Neural progenitor cell (in vitro differentiated cells): ENCODE measurements around the gene PLEKHG4. TPM values are rescaled to one million over a fixed set of nuclear protein-coding genes. Genes with fewer than 3 reads are reported as not detected.

Experiments used
- DNase-seq: peaks from one replicate; pipeline ENCODE4 v3.0.0-alpha.2; 2016; ENCODE audit warnings: low spot score
- H2AFZ ChIP-seq: fragments of 200-600 bp; sonication (generic); replicated peaks from 2 replicates; pipeline ENCODE4 v1.6.1; 2016; ENCODE audit warnings: antibody characterized with exemption
- H3F3A ChIP-seq: fragments of 200-600 bp; sonication (generic); 2 replicates; pipeline ENCODE4 v1.6.1; 2016; ENCODE audit warnings: antibody characterized with exemption, low read depth
- H3K27ac ChIP-seq: fragments of 200-600 bp; sonication (generic); 2 replicates; pipeline ENCODE4 v1.5.1; 2016; ENCODE audit warnings: mild to moderate bottlenecking
- H3K27me3 ChIP-seq: fragments of 200-600 bp; sonication (generic); 2 replicates; pipeline ENCODE4 v1.6.1; 2016; ENCODE audit warnings: mild to moderate bottlenecking, moderate library complexity
- H3K36me3 ChIP-seq: fragments of 200-600 bp; sonication (generic); 2 replicates; pipeline ENCODE4 v1.5.1; 2016
- H3K4me1 ChIP-seq: fragments of 200-600 bp; sonication (generic); 2 replicates; pipeline ENCODE4 v1.6.1; 2016; ENCODE audit warnings: mixed run types
- H3K4me2 ChIP-seq: fragments of 200-600 bp; sonication (generic); 2 replicates; pipeline ENCODE4 v1.6.1; 2016
- H3K4me3 ChIP-seq: fragments of 200-600 bp; sonication (generic); 2 replicates; pipeline ENCODE4 v1.5.1; 2016
- H3K79me2 ChIP-seq: fragments of 200-600 bp; sonication (generic); 2 replicates; pipeline ENCODE4 v1.6.1; 2016; ENCODE audit warnings: low read depth
- H3K9ac ChIP-seq: fragments of 200-600 bp; sonication (generic); 2 replicates; pipeline ENCODE4 v1.6.1; 2016
- H3K9me3 ChIP-seq: fragments of 200-600 bp; sonication (generic); 2 replicates; pipeline ENCODE4 v1.5.1; 2016; ENCODE audit warnings: low read depth
- H4K20me1 ChIP-seq: fragments of 200-600 bp; sonication (generic); 2 replicates; pipeline ENCODE4 v1.6.1; 2016; ENCODE audit warnings: low read depth
- H3K27ac Mint-ChIP-seq: 3 replicates; pipeline ENCODE4 v1.8.0; 2021; ENCODE audit warnings: mixed read lengths
- H3K27me3 Mint-ChIP-seq: 2 replicates; pipeline ENCODE4 v1.8.0; 2022; ENCODE audit warnings: low read depth, mild to moderate bottlenecking, inconsistent platforms, moderate library complexity, mixed read lengths; ENCODE audit not compliant: insufficient read depth
- H3K36me3 Mint-ChIP-seq: 3 replicates; pipeline ENCODE4 v1.8.0; 2021; ENCODE audit warnings: mixed read lengths
- H3K4me1 Mint-ChIP-seq: 3 replicates; pipeline ENCODE4 v1.8.0; 2021; ENCODE audit warnings: mixed read lengths
- H3K4me3 Mint-ChIP-seq: 3 replicates; pipeline ENCODE4 v1.8.0; 2021; ENCODE audit warnings: mild to moderate bottlenecking, moderate library complexity, mixed read lengths
- H3K9me3 Mint-ChIP-seq: 3 replicates; pipeline ENCODE4 v1.8.0; 2020; ENCODE audit warnings: mixed read lengths
- CTCF ChIP-seq: fragments of 200-600 bp; sonication (generic); IDR thresholded peaks from 2 replicates; pipeline ENCODE4 v1.5.1; 2017; ENCODE audit warnings: antibody characterized with exemption, mild to moderate bottlenecking
- EZH2 ChIP-seq: fragments of 200-600 bp; sonication (generic); IDR thresholded peaks from 2 replicates; pipeline ENCODE4 v1.6.1; 2017; ENCODE audit warnings: antibody characterized with exemption, mild to moderate bottlenecking, moderate library complexity
- EZH2phosphoT487 ChIP-seq: fragments of 200-600 bp; sonication (generic); IDR thresholded peaks from 2 replicates; pipeline ENCODE4 v1.6.1; 2017; ENCODE audit warnings: antibody characterized with exemption
- total RNA-seq: library from RNA; depleted of rRNA; stranded (reverse); fragments of >200 nt; gene quantifications from 2 replicates; pipeline ENCODE4 v1.2.3, GENCODE V29; 2015; ENCODE audit warnings: low replicate concordance

Gene PLEKHG4
- total RNA-seq: 4.0 and 6.2 TPM in 2 replicates

DNA sequence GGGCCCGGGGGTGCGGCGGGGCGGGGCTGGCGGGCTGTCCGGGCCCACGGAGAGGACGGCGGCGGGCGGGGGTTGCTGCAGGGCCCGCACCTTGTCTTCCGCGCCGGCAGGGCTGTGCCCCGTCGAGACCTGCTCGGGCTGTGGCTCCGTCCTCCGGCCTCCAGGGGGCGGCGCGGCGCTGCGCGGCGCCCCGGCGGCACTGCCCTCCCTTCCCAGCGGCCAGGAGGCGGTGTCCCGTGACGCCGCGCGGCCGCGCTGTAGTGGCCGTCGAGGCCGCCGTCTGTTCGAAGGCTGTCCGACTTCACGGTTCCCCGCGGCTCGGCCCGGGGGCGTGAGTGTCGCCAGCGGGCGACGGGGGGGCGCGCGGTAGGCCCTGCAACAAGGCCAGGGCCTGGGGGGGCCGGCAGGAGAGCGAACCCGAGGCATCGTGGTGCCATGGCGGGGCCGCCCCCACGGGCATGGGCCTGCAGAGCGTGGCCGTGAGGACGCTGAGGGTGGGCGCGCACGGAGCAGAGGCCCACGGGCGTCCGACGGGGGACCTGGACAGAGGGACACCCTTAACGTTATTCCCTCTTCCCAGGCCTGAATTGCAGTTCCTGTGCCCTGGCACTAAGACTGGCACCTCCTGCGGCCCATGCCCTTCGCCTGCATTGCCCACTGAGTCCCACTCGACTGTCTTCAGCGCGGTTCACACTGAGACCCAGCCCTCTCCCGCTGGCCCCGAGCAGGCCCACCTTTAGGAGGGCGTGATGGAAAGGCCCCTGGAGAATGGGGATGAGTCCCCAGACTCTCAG lies at the start of gene PLEKHG4:
Gene PLEKHG4 (plus strand): TSS at position 237 of the 794 bp plus-strand sequence. CDS start 513 bp downstream, at position 750.
- no peak within 1 kb of the TSS for H3K27ac ChIP-seq
- H3K4me2 ChIP-seq: peak within 1 kb of the TSS; percentile 83
- no peak within 1 kb of the TSS for H3K27ac Mint-ChIP-seq
- DNase-seq: peak; percentile 86
- H2AFZ ChIP-seq: peak within 1 kb of the TSS; percentile 91
- peaks cover 23% of the 10 kb centered on the region for H3K27me3 ChIP-seq
- H3K4me1 Mint-ChIP-seq: no peaks in the 10 kb centered on the region
- TF ChIP-seq EZH2phosphoT487 (no peak), EZH2 (no peak), CTCF (peak; percentile 65)
- H3K4me3 ChIP-seq: peak within 1 kb of the TSS; percentile 54
- no peaks in the 10 kb centered on the region for H3K9me3 ChIP-seq
- H3F3A ChIP-seq: no peaks in the 10 kb centered on the region
- H3K4me3 Mint-ChIP-seq: peak within 1 kb of the TSS; percentile 69
- H3K36me3 Mint-ChIP-seq: no peaks in the 10 kb centered on the region
- H3K9ac ChIP-seq: no peak within 1 kb of the TSS
- no peaks in the 10 kb centered on the region for H3K36me3 ChIP-seq
- H3K9me3 Mint-ChIP-seq: no peaks in the 10 kb centered on the region
- no peaks in the 10 kb centered on the region for H3K79me2 ChIP-seq
- no peaks in the 10 kb centered on the region for H3K4me1 ChIP-seq
- H4K20me1 ChIP-seq: no peaks in the 10 kb centered on the region
- H3K27me3 Mint-ChIP-seq: peaks cover 24% of the 10 kb centered on the region

DNA sequence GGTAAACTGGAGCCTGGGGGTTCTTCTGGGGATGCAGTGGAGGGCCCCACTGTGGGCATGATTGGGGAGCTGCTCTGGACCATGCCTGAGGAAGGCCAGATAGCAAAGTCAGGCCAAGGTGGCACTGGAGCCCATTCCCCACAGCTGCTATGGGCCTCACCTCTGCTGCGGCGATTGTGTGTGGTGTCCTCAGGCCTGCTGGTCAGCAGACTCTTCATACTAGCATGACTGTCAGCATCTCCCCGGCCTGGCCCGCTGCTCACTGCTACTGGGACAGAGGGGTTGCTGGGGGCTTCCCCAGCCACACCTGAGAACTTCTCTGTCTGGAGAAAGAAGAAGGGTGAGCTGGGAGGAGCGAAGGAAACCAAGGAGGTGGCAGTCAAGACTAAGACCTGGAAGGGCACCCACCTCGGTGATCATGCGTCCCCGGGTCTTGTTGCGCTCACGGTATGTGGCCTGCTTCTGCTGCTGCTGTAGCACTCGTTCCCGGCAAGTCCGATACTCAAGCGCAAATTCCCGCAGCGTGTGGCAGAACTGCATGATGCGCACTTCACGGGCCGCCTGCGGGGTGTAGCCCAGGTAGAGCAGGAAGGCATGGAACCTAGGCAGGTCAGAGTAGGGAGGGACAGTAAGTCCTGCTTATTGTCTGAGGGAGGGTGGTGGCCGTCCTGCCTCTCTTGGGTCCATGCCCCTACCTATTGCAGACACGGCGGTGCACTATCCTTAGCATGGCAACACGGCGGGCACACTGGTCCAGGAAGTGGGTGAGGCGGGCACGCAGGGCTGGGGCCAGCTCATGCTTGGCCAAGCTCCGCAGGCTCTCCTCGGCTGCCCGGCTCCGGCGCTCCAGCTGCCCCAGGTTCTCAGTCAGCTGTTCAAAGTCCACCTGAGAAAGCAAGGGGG lies 49.2 kb upstream of the PLEKHG4 start:
- Mint-ChIP-seq H3K4me3 (peak overlapping the region; percentile 60), H3K27ac (no peak overlapping the region), H3K27me3 (peaks cover 13% of the 10 kb centered on the region), H3K36me3 (peaks cover 13% of the 10 kb centered on the region), H3K4me1 (peaks cover 22% of the 10 kb centered on the region), H3K9me3 (peaks cover 2% of the 10 kb centered on the region)
- Histone ChIP-seq H3K9ac (no peak overlapping the region), H3K9me3 (no peaks in the 10 kb centered on the region), H3F3A (no peaks in the 10 kb centered on the region), H2AFZ (no peak overlapping the region), H3K27ac (no peak overlapping the region), H3K36me3 (no peaks in the 10 kb centered on the region), H3K79me2 (peaks cover 15% of the 10 kb centered on the region), H3K4me1 (peaks cover 10% of the 10 kb centered on the region), H3K4me3 (no peak overlapping the region), H3K4me2 (no peak overlapping the region), H3K27me3 (no peaks in the 10 kb centered on the region), H4K20me1 (no peaks in the 10 kb centered on the region)
- no peak for DNase-seq
- TF ChIP-seq EZH2: no peak
- TF ChIP-seq EZH2phosphoT487: no peak
- no peak for TF ChIP-seq CTCF

DNA sequence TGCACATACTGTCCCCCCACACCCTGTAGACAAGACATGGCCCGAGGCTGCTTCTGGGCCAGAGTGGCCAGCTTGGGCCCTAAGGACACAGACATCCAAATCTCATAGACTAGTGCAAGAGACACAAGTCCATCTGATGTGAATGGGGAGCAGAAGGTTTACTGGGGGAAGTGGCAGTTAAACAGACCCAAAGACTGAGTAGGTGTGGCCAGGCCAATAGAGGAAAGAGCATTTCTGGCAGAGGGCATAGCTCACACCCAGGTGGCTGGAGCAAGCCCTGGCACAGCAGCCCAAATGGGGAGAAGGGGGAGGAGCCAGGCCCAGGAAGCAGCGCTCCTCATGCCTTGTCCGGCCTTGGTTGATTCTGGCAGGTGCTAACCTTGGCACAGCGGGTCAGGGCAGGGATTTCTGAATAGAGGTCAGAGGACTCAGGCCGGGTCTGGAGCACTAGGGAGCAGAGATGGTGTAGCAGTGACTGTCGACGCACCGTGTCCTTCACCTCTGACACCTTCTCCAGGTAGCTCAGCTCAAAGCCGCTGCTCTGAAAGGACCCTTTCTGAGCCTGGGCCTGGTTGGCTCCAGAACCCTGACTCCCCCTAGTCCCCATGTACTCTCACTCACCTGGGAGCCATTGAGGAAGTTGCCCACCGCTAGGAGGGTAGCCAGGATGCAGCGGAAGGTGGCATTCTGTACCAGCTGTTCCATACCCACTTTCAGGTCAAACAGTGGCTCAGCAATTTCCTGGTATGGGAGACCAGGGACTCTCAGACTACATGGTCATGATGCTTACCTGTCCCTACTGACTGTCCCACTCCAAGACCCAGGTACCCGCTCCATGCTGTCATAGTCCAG lies 48.3 kb upstream of the PLEKHG4 start:
- peaks cover 13% of the 10 kb centered on the region for H3K36me3 Mint-ChIP-seq
- Histone ChIP-seq H3K4me1 (peaks cover 7% of the 10 kb centered on the region), H3K36me3 (no peaks in the 10 kb centered on the region), H3K27me3 (no peaks in the 10 kb centered on the region), H3K79me2 (peaks cover 15% of the 10 kb centered on the region), H3K9ac (no peak overlapping the region), H2AFZ (no peak overlapping the region), H3K4me3 (no peak overlapping the region), H3K9me3 (no peaks in the 10 kb centered on the region), H3K4me2 (no peak overlapping the region), H4K20me1 (no peaks in the 10 kb centered on the region), H3F3A (no peaks in the 10 kb centered on the region), H3K27ac (no peak overlapping the region)
- no peak overlapping the region for H3K4me3 Mint-ChIP-seq
- no peak overlapping the region for H3K27ac Mint-ChIP-seq
- peaks cover 2% of the 10 kb centered on the region for H3K9me3 Mint-ChIP-seq
- H3K4me1 Mint-ChIP-seq: peaks cover 16% of the 10 kb centered on the region
- TF ChIP-seq EZH2: no peak
- no peak for TF ChIP-seq CTCF
- TF ChIP-seq EZH2phosphoT487: no peak
- H3K27me3 Mint-ChIP-seq: peaks cover 10% of the 10 kb centered on the region
- DNase-seq: no peak
